ENCODE data around the gene TASOR. TPM values are rescaled to one million over a fixed set of nuclear protein-coding genes. Genes with fewer than 3 reads are reported as not detected.

TASOR gene
- total RNA-seq, 4 donors from 2014 or later, result 59.2 to 204 (median 85.2) TPM

DNA sequence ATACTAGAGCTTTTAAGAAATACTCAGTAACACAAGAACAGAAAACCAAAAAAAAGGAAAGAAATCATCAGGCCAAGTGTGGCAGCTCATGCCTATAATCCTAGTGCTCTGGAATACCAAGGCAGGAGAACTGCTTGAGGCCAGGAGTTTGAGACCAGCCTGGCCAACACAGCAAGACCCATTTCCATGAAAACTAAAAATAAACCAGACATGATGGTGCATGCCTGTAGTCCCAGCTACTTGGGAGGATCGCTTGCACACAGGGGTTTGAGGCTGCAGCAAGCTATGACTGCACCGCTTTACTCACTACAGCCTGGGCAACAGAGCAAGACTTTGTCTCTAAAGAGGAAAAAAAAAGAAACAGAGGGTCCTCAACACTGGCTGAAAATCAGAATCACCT lies 18.2 kb downstream of the TASOR start:
- H3K4me1 ChIP-seq, result no peaks in the 10 kb centered on the region
- H3K27me3 ChIP-seq, result no peaks in the 10 kb centered on the region
- no peak overlapping the region for H3K27ac ChIP-seq
- no peak overlapping the region for H3K4me3 ChIP-seq
- TF ChIP-seq, protein P1, sequence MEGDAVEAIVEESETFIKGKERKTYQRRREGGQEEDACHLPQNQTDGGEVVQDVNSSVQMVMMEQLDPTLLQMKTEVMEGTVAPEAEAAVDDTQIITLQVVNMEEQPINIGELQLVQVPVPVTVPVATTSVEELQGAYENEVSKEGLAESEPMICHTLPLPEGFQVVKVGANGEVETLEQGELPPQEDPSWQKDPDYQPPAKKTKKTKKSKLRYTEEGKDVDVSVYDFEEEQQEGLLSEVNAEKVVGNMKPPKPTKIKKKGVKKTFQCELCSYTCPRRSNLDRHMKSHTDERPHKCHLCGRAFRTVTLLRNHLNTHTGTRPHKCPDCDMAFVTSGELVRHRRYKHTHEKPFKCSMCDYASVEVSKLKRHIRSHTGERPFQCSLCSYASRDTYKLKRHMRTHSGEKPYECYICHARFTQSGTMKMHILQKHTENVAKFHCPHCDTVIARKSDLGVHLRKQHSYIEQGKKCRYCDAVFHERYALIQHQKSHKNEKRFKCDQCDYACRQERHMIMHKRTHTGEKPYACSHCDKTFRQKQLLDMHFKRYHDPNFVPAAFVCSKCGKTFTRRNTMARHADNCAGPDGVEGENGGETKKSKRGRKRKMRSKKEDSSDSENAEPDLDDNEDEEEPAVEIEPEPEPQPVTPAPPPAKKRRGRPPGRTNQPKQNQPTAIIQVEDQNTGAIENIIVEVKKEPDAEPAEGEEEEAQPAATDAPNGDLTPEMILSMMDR (IDR thresholded peaks at IDR 0.05), result no peak
- no peaks in the 10 kb centered on the region for H3K9me3 ChIP-seq
- no peak for DNase-seq
- no peaks in the 10 kb centered on the region for H3K36me3 ChIP-seq
- intact Hi-C loops (cut with DNase I; ENCODE audit: low total_unique reads), result no loop called here

DNA sequence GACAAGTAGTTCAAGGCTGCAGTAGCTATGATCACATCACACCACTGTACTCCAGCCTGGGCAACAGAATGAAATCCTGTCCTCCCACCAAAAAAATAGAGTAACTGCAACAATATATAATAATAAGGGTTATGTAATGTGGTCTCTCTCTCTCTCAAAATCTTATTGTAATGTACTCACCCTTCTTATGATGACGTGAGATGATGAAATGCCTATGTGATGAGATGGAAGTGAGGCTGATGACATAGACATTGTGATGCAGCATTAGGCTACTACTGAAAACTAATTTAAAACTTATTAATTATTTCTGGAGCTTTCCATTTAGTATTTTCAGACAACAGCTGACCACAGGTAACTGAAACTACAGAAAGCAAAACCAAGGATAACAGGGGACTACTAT lies 27.4 kb downstream of the TASOR start:
- no peak overlapping the region for H3K4me3 ChIP-seq
- no peak for TF ChIP-seq POLR2A (IDR thresholded peaks at IDR 0.05)
- TF ChIP-seq, protein P1 (IDR thresholded peaks at IDR 0.05), result no peak
- no peak for DNase-seq
- intact Hi-C loops (cut with DNase I; ENCODE audit: low total_unique reads), result no loop called here
- H3K9me3 ChIP-seq, result no peaks in the 10 kb centered on the region
- no peaks in the 10 kb centered on the region for H3K27me3 ChIP-seq
- no peaks in the 10 kb centered on the region for H3K4me1 ChIP-seq
- no peaks in the 10 kb centered on the region for H3K36me3 ChIP-seq
- H3K27ac ChIP-seq, result no peak overlapping the region

DNA sequence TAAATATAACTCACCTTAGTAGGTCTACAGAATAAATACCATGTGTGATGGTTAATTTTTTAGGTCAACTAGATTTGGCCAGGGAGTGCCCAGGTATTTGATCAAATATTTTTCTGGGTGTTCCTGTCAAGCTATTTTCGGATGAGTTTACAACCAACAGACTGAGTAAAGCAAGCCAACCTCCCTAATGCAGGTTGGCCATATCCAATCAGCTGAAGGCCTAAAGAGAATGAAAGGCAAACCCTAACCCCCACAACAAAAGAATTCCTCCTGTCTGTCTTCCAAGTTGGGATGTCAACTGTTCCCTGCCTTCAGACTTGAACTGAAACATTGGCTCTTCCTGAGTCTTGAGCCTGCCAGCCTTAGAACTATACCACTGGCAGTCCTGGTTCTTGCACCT lies 28.6 kb downstream of the TASOR start:
- no peaks in the 10 kb centered on the region for H3K27me3 ChIP-seq
- intact Hi-C loops (cut with DNase I; ENCODE audit: low total_unique reads), result no loop called here
- H3K36me3 ChIP-seq, result no peaks in the 10 kb centered on the region
- H3K9me3 ChIP-seq, result no peaks in the 10 kb centered on the region
- TF ChIP-seq, protein P1 (IDR thresholded peaks at IDR 0.05), result no peak
- TF ChIP-seq POLR2A (IDR thresholded peaks at IDR 0.05), result no peak
- no peaks in the 10 kb centered on the region for H3K4me1 ChIP-seq
- H3K27ac ChIP-seq, result no peak overlapping the region
- no peak overlapping the region for H3K4me3 ChIP-seq
- DNase-seq, result no peak

DNA sequence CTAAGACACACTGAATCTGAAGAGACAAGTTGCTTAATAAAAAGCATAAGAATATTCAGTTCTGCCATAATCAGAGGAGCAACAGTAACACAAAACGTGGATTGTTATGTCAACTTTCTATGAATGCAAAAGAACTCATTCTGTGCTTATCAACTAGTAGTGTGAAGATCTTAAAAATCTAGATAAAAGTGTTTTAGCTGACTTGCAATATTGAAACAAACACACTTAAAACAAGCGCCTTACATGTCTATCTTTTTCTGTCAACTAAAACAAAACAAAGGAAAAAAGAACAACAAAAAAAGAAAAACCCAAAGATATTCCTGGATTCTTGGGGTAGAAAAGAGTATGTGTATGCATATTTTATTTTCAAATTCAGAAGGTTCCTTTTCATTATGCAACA lies 37.7 kb downstream of the TASOR start:
- DNase-seq, result no peak
- Histone ChIP-seq H3K36me3 (no peaks in the 10 kb centered on the region), H3K4me3 (no peak overlapping the region), H3K4me1 (no peaks in the 10 kb centered on the region), H3K9me3 (no peaks in the 10 kb centered on the region), H3K27ac (no peak overlapping the region), H3K27me3 (no peaks in the 10 kb centered on the region)
- intact Hi-C loops (cut with DNase I; ENCODE audit: low total_unique reads), result no loop called here
- TF ChIP-seq, protein P1 (IDR thresholded peaks at IDR 0.05), result no peak
- TF ChIP-seq POLR2A (IDR thresholded peaks at IDR 0.05), result no peak

DNA sequence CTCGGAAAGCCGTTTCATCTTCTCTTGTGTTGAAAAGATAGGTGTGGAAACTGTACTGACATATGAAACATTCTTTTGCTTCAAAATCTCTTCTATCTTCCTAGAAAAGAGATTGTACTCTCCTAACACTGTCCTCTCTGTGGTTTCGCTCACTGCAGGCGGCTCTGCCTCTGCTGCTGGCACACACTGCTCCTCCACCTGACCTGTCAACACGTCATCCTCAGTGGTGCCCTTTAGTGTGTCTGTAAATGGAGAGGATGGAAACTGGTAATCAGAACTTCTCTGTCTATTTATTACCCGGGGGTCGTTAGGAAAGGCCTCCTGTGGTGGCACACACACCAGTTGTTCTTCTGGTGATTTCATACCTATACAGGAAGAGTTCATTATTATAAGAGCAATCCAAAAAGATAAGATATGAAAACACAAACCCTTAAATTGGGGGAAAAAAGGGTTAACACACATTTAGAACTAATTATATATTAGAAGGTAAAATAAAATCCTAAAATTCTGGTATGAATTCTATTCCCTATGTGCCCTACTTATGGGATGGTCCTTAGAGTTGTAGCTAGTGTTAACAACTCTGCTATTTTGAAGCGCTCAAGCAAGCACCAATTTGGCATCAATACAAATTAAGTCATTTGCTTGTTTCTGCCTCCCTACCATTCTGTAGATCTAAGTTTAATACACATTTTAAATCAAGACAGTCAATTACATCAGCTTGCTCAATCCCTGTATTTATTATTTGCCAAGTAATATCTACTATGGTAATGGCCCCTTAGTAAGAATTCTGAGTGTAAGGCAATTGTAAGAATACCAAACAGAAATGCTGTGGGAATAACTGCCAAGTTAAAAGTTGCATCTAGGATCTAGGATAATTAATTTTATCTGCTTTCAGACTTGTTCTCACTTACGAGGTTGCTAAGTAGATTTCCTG lies 49.2 kb downstream of the TASOR start:
- no peak overlapping the region for H3K4me3 ChIP-seq
- H3K4me1 ChIP-seq, result no peaks in the 10 kb centered on the region
- H3K27ac ChIP-seq, result no peak overlapping the region
- TF ChIP-seq POLR2A (IDR thresholded peaks at IDR 0.05), result no peak
- TF ChIP-seq, protein P1 (IDR thresholded peaks at IDR 0.05), result no peak
- intact Hi-C loops (cut with DNase I; ENCODE audit: low total_unique reads), result no loop called here
- DNase-seq, result no peak
- no peaks in the 10 kb centered on the region for H3K9me3 ChIP-seq
- H3K36me3 ChIP-seq, result no peaks in the 10 kb centered on the region
- no peaks in the 10 kb centered on the region for H3K27me3 ChIP-seq
